ENCODE data around the gene TAF3. TPM values are rescaled to one million over a fixed set of nuclear protein-coding genes. Genes with fewer than 3 reads are reported as not detected.

The TAF3 gene
- total RNA-seq, 2 experiments from 2014 or later = 12.2 to 17.7 TPM

DNA sequence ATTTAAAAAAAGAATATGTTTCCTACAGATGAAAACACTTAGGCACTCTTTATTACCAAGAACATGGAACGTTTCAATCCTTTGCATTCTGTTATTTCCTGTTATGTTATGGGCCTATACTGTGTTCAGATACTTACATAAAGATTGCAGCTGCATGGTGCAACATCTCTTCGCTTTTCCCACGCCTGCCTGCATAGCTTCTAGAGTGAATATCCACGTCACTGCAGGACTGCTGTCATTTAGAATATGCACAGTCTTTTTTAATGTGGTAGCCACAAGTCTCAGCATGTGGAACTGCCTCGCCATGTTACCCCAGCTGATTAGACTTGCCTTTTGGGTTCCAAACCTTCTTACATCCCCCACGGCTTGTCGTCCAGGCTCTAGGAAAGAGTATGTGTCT lies 166.6 kb downstream of the TAF3 start:
- no peak for DNase-seq
- intact Hi-C loops (cut with DNase I, micrococcal nuclease) = no loop called here

DNA sequence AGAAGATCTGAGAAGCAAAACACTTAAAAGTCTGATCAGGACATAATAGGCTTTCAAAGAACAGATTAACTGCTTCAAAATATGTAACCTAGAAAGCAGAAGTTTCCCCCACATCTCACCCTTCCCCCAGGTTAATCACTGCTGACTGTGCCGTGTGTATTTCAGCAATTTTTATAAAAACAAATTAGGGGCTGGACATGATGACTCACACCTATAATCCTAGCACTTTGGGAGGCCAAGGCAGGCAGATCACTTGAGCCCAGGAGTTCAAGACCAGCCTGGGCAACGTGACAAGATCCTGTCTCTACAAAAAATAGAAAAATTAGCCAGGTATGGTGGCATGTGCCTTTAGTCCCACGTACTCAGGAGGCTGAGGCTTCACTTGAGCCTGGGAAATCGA lies 168.5 kb downstream of the TAF3 start:
- ChIA-PET CTCF (no interaction called here), POLR2A (no interaction called here)
- no peak overlapping the region for H3K27ac Mint-ChIP-seq
- ATAC-seq (no peak), DNase-seq (no peak)
- H3K36me3 Mint-ChIP-seq (ENCODE audit: low read depth) = peaks cover 21% of the 10 kb centered on the region
- H3K4me3 Mint-ChIP-seq = no peak overlapping the region
- intact Hi-C loops (cut with DNase I, micrococcal nuclease) = no loop called here
- H3K4me1 Mint-ChIP-seq = no peaks in the 10 kb centered on the region
- H3K27me3 Mint-ChIP-seq = no peaks in the 10 kb centered on the region
- H3K9me3 Mint-ChIP-seq (ENCODE audit: low read depth) = no peaks in the 10 kb centered on the region

More for the DNA sequence above, 166.6 kb downstream of the TAF3 start:
- Mint-ChIP-seq H3K27me3 (no peaks in the 10 kb centered on the region), H3K36me3 (ENCODE audit: low read depth) (peaks cover 19% of the 10 kb centered on the region), H3K9me3 (ENCODE audit: low read depth) (no peaks in the 10 kb centered on the region), H3K27ac (no peak overlapping the region), H3K4me1 (no peaks in the 10 kb centered on the region), H3K4me3 (no peak overlapping the region)
- CTCF ChIA-PET = interaction anchor here (1.1 to 1.3 kb wide), 2 partner anchors 9 to 13 kb away, joined by 3 read pairs; no protein-coding TSS in a partner anchor
- no peak for ATAC-seq
- POLR2A ChIA-PET = no interaction called here

- peak; percentile 9 for DNase-seq
- Mint-ChIP-seq H3K4me1 (no peaks in the 10 kb centered on the region), H3K36me3 (ENCODE audit: low read depth) (peaks cover 19% of the 10 kb centered on the region), H3K27ac (no peak overlapping the region), H3K9me3 (ENCODE audit: low read depth) (no peaks in the 10 kb centered on the region), H3K27me3 (no peaks in the 10 kb centered on the region), H3K4me3 (no peak overlapping the region)
- ChIA-PET POLR2A (no interaction called here), CTCF (interaction anchor here (0.6 kb wide), 2 partner anchors 114 to 1294 kb away, joined by 3 read pairs; no protein-coding TSS in a partner anchor)
- intact Hi-C loops (cut with DNase I, micrococcal nuclease) = no loop called here
- ATAC-seq = no peak
These were observed 170.7 kb downstream of the TAF3 start for GRCh38 chr10:7988989-7989388.

DNA sequence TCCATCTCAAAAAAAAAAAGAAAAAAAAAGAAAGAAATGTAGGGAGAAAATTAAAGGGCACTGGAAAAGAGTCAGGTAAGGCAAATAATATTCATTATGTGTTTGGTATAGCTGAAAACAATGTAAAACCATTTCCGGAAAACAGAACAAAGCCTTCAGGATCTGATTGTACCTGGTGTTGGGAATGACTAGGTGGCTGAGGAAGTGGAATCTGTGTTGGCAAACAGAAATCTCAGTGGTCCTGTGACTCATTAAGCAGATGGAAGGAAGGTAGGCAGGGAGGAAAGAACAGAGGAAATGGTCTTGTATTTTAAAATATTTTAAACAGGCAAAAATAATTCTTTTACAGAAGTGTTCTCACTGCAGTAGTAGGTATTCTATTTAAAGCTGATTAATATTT lies 180.5 kb downstream of the TAF3 start:
- ATAC-seq (no peak), DNase-seq (no peak)
- Mint-ChIP-seq H3K36me3 (ENCODE audit: low read depth) (peaks cover 42% of the 10 kb centered on the region), H3K4me3 (no peak overlapping the region), H3K27ac (no peak overlapping the region), H3K9me3 (ENCODE audit: low read depth) (peaks cover 16% of the 10 kb centered on the region), H3K27me3 (no peaks in the 10 kb centered on the region), H3K4me1 (no peaks in the 10 kb centered on the region)
- intact Hi-C loops (cut with DNase I, micrococcal nuclease) = no loop called here
- ChIA-PET CTCF (no interaction called here), POLR2A (no interaction called here)

DNA sequence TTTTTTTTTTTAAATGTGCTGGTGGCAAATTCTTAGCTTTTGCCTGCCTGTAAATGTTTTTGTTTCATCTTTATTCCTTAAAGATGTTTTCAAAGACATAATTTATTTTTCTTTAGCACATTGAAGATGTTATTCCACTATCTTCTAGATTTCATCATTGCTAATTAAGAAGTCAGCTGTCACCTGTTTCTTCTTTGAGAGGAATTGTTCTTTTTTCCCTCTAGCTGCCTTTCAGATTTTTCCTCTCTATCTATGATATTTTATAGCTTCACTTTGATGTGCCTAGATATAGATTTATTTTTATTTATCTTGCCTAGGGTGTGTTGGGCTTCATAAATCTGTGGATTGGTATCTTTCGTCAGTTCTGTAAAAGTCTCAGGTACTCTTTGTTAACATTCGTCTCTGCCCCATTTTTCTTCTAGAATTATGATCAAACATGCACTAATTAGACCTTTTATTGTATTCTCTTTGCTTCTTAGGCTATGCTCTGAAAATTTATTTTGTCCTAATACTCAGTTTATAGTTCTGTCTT lies 186.2 kb downstream of the TAF3 start:
- Mint-ChIP-seq H3K36me3 (ENCODE audit: low read depth) (peaks cover 45% of the 10 kb centered on the region), H3K9me3 (ENCODE audit: low read depth) (peaks cover 22% of the 10 kb centered on the region), H3K27me3 (no peaks in the 10 kb centered on the region), H3K4me3 (no peak overlapping the region), H3K4me1 (no peaks in the 10 kb centered on the region), H3K27ac (no peak overlapping the region)
- CTCF ChIA-PET = interaction anchor here (0.7 to 1.0 kb wide), 2 partner anchors 16 to 637 kb away, joined by 3 read pairs; no protein-coding TSS in a partner anchor
- DNase-seq (no peak), ATAC-seq (no peak)
- POLR2A ChIA-PET = no interaction called here
- intact Hi-C loops (cut with DNase I, micrococcal nuclease) = no loop called here

DNA sequence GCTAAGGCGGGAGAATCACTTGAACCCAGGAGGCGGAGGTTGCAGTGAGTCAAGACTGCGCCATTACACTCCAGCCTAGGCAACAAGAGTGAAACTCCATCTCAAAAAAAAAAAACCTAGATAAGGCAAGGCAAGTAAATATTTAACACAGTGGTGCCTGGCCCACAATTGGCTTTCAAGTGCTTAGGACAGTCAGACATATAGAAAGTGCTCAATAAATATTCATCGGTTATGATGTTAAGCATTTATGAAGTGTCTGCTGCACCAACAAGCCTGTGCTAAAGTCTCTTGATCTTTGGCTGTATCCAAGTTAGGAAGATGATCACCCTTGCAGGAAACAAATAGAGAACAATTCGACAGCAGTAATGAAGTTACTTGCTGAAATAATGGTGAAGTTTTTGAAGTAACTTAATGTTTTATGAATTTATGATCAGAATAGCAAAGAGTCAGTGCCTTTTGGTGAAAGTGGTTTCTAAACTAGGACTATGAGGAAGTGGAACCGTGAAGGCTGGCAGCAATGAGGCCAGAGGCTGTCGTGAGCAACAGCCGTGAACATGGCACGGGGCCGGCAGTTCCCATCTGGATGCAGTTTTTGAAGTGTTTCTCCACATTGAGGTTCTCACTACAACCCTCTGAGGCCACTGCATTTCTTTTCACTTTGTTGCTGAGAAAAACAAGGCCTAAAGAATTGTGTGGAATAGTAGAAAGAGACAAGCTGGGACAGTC lies 188.1 kb downstream of the TAF3 start:
- Mint-ChIP-seq H3K27ac (no peak overlapping the region), H3K9me3 (ENCODE audit: low read depth) (peaks cover 20% of the 10 kb centered on the region), H3K4me3 (no peak overlapping the region), H3K36me3 (ENCODE audit: low read depth) (peaks cover 40% of the 10 kb centered on the region), H3K27me3 (no peaks in the 10 kb centered on the region), H3K4me1 (no peaks in the 10 kb centered on the region)
- intact Hi-C loops (cut with DNase I, micrococcal nuclease) = no loop called here
- ChIA-PET CTCF (no interaction called here), POLR2A (no interaction called here)
- ATAC-seq (no peak), DNase-seq (no peak)

- H3K4me1 Mint-ChIP-seq = no peaks in the 10 kb centered on the region
- no peak overlapping the region for H3K27ac Mint-ChIP-seq
- H3K36me3 Mint-ChIP-seq (ENCODE audit: low read depth) = peaks cover 28% of the 10 kb centered on the region
- peaks cover 6% of the 10 kb centered on the region for H3K9me3 Mint-ChIP-seq (ENCODE audit: low read depth)
- no peaks in the 10 kb centered on the region for H3K27me3 Mint-ChIP-seq
- CTCF ChIA-PET = no interaction called here
- no peak overlapping the region for H3K4me3 Mint-ChIP-seq
- ATAC-seq (no peak), DNase-seq (no peak)
- intact Hi-C loops (cut with DNase I, micrococcal nuclease) = no loop called here
- POLR2A ChIA-PET = no interaction called here
These were observed 190.7 kb downstream of the TAF3 start for GRCh38 chr10:8009031-8009430.

DNA sequence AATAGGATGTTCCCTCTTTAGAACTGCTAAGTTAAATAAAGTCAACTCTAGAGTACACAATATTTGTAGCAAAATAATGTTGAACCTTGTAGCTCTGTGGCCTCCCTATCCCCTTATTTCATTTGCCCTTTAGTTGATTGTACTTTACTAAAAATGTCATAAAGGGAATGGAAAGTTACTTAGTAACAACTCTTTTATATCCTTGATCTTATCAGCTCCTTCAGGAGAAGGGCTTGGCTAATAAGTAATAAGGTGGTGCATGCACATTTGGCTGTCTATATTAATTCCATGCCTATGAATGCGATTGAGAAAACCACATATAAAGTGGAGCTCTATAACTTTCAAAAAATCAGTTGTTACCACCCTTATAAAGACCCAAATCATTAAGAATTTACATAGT lies 194.7 kb downstream of the TAF3 start:
- intact Hi-C loops (cut with DNase I, micrococcal nuclease) = no loop called here
- ChIA-PET CTCF (interaction anchor here (0.6 to 1.2 kb wide), 2 partner anchors 12 to 25 kb away, joined by 3 to 5 read pairs; no protein-coding TSS in a partner anchor), POLR2A (no interaction called here)
- DNase-seq = no peak
- H3K4me3 Mint-ChIP-seq = no peak overlapping the region
- H3K27ac Mint-ChIP-seq = no peak overlapping the region
- H3K9me3 Mint-ChIP-seq (ENCODE audit: low read depth) = no peaks in the 10 kb centered on the region
- no peaks in the 10 kb centered on the region for H3K4me1 Mint-ChIP-seq
- no peaks in the 10 kb centered on the region for H3K27me3 Mint-ChIP-seq
- ATAC-seq = no peak
- H3K36me3 Mint-ChIP-seq (ENCODE audit: low read depth) = peaks cover 20% of the 10 kb centered on the region

- no peak overlapping the region for H3K4me3 Mint-ChIP-seq
- ATAC-seq (no peak), DNase-seq (no peak)
- ChIA-PET POLR2A (no interaction called here), CTCF (interaction anchor here (0.6 kb wide), 2 partner anchors 13 to 26 kb away, joined by 3 to 4 read pairs; no protein-coding TSS in a partner anchor)
- no peak overlapping the region for H3K27ac Mint-ChIP-seq
- no peaks in the 10 kb centered on the region for H3K4me1 Mint-ChIP-seq
- peaks cover 19% of the 10 kb centered on the region for H3K36me3 Mint-ChIP-seq (ENCODE audit: low read depth)
- intact Hi-C loops (cut with DNase I, micrococcal nuclease) = no loop called here
- no peaks in the 10 kb centered on the region for H3K27me3 Mint-ChIP-seq
- no peaks in the 10 kb centered on the region for H3K9me3 Mint-ChIP-seq (ENCODE audit: low read depth)
These were observed 195.3 kb downstream of the TAF3 start for GRCh38 chr10:8013619-8014018.

DNA sequence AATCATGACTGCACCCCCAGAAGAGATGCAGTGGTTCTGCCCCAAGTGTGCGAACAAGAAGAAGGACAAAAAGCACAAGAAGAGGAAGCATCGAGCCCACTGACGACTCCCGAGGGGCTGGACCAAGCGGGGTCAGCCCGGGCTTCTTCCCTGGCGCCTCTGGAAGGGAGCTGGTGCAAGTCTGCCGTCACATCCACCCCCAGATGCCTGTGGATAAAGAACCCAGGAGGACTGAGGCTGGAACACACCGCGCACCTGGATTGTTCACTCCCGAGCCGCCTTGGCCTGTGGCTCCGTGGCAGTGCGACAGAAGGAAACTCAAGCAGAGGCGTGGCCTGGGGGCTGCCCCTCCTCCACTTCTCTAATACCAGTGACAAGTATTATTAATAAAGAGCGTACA lies 196.3 kb downstream of the TAF3 start:
- Mint-ChIP-seq H3K27ac (no peak overlapping the region), H3K4me3 (no peak overlapping the region), H3K36me3 (ENCODE audit: low read depth) (peaks cover 16% of the 10 kb centered on the region), H3K9me3 (ENCODE audit: low read depth) (no peaks in the 10 kb centered on the region), H3K27me3 (no peaks in the 10 kb centered on the region), H3K4me1 (no peaks in the 10 kb centered on the region)
- DNase-seq (no peak), ATAC-seq (no peak)
- ChIA-PET CTCF (no interaction called here), POLR2A (no interaction called here)
- intact Hi-C loops (cut with DNase I, micrococcal nuclease) = no loop called here

- H3K36me3 Mint-ChIP-seq (ENCODE audit: low read depth) = peaks cover 12% of the 10 kb centered on the region
- no peak overlapping the region for H3K4me3 Mint-ChIP-seq
- DNase-seq = no peak
- intact Hi-C loops (cut with DNase I, micrococcal nuclease) = no loop called here
- ChIA-PET CTCF (no interaction called here), POLR2A (no interaction called here)
- no peaks in the 10 kb centered on the region for H3K27me3 Mint-ChIP-seq
- H3K27ac Mint-ChIP-seq = no peak overlapping the region
- H3K4me1 Mint-ChIP-seq = no peaks in the 10 kb centered on the region
- no peaks in the 10 kb centered on the region for H3K9me3 Mint-ChIP-seq (ENCODE audit: low read depth)
- no peak for ATAC-seq
These were observed 199.0 kb downstream of the TAF3 start for GRCh38 chr10:8017277-8017676.

GRCh38 chr10:8023321-8023720 lies 205.0 kb downstream of the TAF3 start:
- POLR2A ChIA-PET = no interaction called here

More at GRCh38 chr10:8023321-8023720, 205.0 kb downstream of the TAF3 start:
- H3K9me3 Mint-ChIP-seq (ENCODE audit: low read depth) = no peaks in the 10 kb centered on the region
- CTCF ChIA-PET = no interaction called here
- no peak for ATAC-seq
- DNase-seq = no peak
- peaks cover 6% of the 10 kb centered on the region for H3K4me1 Mint-ChIP-seq
- H3K36me3 Mint-ChIP-seq (ENCODE audit: low read depth) = no peaks in the 10 kb centered on the region
- H3K27ac Mint-ChIP-seq = no peak overlapping the region
- H3K4me3 Mint-ChIP-seq = no peak overlapping the region
- intact Hi-C loops (cut with DNase I, micrococcal nuclease) = no loop called here
- H3K27me3 Mint-ChIP-seq = peaks cover 10% of the 10 kb centered on the region
